Renal cortex interstitium (tissue), 15 donors: ENCODE results near the gene PANX2. TPM values are rescaled to one million over a fixed set of nuclear protein-coding genes. Genes with fewer than 3 reads are reported as not detected.
"Not testable (repeated sequence)": the region's sequence is repeated elsewhere in the genome, so short reads cannot be mapped to it uniquely, and the experiment has no call there.

Source experiments
- DNase-seq, 11 donors: peaks; one replicate each; pipeline ENCODE4 v3.0.0-alpha.2; 2013; ENCODE audit warnings: low read depth in 9 of 11, low spot score in 4 of 11; ENCODE audit errors: extremely low read depth in 1 of 11
- long read RNA-seq, 16 experiments: transcript quantifications; one replicate each; lab custom pipeline, GENCODE V29; 2026
- polyA plus RNA-seq, 3 donors: library from polyadenylated mRNA; unstranded; fragments of 120-200 nt; gene quantifications; one replicate each; pipeline ENCODE4 v1.2.1, GENCODE V29; 2013; ENCODE audit not compliant: insufficient read length in 3 of 3

The PANX2 gene, protein sequence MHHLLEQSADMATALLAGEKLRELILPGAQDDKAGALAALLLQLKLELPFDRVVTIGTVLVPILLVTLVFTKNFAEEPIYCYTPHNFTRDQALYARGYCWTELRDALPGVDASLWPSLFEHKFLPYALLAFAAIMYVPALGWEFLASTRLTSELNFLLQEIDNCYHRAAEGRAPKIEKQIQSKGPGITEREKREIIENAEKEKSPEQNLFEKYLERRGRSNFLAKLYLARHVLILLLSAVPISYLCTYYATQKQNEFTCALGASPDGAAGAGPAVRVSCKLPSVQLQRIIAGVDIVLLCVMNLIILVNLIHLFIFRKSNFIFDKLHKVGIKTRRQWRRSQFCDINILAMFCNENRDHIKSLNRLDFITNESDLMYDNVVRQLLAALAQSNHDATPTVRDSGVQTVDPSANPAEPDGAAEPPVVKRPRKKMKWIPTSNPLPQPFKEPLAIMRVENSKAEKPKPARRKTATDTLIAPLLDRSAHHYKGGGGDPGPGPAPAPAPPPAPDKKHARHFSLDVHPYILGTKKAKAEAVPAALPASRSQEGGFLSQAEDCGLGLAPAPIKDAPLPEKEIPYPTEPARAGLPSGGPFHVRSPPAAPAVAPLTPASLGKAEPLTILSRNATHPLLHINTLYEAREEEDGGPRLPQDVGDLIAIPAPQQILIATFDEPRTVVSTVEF
- 1 to 10 TPM; 1.3 to 2.2 (median 1.5) TPM for polyA plus RNA-seq
- long read RNA-seq, donor 1 = 0 reads
- long read RNA-seq, donor 2, partial matches to known transcripts = 5 of 6 reads
- long read RNA-seq, donor 2, other reads (novel, unspliced or antisense) = 0 of 6 reads
- long read RNA-seq, donor 3 = 0 reads
- long read RNA-seq, donor 4, partial matches to known transcripts = 6 of 6 reads
- long read RNA-seq, donor 4, other reads (novel, unspliced or antisense) = 0 of 6 reads
- long read RNA-seq, donor 5, partial matches to known transcripts = 0 of 1 reads
- long read RNA-seq, donor 5, other reads (novel, unspliced or antisense) = 0 of 1 reads
- long read RNA-seq, donor 6, partial matches to known transcripts = 5 of 5 reads
- long read RNA-seq, donor 6, other reads (novel, unspliced or antisense) = 0 of 5 reads
- long read RNA-seq, donor 7 = 0 reads
- long read RNA-seq, donor 8, partial matches to known transcripts = 9 of 11 reads
- long read RNA-seq, donor 8, other reads (novel, unspliced or antisense) = 0 of 11 reads
- long read RNA-seq, donor 9 = 0 reads
- long read RNA-seq, donor 10 = 0 reads
- long read RNA-seq, donor 11, partial matches to known transcripts = 0 of 2 reads
- long read RNA-seq, donor 11, other reads (novel, unspliced or antisense) = 0 of 2 reads
- long read RNA-seq, donor 12 = 0 reads
- long read RNA-seq, donor 13, partial matches to known transcripts = 7 of 7 reads
- long read RNA-seq, donor 13, other reads (novel, unspliced or antisense) = 0 of 7 reads
- long read RNA-seq, donor 14 = 0 reads
- long read RNA-seq, donor 15, partial matches to known transcripts = 0 of 1 reads
- long read RNA-seq, donor 15, other reads (novel, unspliced or antisense) = 0 of 1 reads
- long read RNA-seq, donor 16, partial matches to known transcripts = 0 of 2 reads
- long read RNA-seq, donor 16, other reads (novel, unspliced or antisense) = 0 of 2 reads

DNA sequence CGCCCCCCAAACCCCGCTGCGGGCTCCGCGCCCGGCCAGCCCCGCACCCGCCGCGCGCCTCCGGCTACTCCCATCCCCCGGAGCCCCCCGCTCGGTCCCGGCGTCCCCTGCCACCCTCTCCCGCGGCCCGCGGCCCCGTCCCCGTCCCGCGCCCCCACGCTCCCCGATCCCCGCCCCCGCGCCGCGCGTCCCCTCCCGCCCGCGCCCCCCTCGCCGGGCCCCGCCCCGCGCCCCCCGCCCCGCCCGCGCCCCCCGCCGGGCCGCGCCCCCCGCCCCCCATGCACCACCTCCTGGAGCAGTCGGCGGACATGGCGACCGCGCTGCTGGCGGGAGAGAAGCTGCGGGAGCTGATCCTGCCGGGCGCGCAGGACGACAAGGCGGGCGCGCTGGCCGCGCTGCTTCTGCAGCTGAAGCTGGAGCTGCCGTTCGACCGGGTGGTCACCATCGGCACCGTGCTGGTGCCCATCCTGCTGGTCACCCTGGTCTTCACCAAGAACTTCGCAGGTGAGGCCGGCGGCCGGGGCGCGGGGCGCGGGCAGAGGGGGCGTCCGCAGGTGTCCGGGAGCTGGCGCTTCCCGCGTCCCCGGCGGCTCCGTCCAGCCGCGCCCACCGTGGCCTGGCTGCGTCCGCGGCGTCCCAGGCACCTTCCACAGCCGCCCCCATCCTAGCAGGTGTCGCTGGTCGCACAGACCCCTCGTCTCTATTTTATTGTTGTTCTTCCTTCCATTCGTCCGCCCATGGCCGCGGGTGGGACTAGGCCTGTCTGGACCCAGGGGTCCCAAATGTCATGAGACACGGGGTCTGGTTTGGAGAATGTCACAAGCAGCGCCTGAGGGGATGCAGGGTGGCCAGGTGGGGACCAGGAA lies at the start of gene PANX2:
Gene PANX2 (plus strand): TSS at position 279 of the 866 bp plus-strand sequence. CDS start 0 bp downstream, at position 279.
- DNase-seq = no peak

DNA sequence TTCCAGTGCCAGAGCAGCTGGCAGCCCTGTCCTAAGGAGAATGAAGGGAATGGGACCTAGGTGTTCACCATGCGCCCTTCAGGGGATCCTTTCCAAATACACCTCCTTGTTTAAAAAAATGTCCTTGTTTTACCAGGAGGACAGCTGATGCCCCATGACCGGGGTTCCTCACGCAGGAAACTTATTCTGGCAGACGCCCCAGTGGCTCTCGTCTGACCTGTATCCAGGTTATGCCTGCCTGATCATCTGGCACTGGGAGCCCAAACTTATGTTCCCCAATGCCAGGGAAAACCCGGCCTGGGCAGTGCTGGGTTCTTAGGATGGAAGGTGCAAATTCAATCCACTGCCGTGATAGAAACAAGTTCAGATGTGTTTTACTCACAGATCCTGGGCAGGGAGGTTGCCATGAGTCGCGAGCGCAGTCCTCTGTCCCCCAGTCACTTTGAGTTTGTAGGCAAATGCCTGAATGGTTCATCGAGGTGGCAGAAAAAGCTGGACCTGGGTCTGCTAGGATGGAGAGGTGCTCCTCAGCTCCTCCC lies 49.3 kb upstream of the PANX2 start:
- DNase-seq = no peak

DNA sequence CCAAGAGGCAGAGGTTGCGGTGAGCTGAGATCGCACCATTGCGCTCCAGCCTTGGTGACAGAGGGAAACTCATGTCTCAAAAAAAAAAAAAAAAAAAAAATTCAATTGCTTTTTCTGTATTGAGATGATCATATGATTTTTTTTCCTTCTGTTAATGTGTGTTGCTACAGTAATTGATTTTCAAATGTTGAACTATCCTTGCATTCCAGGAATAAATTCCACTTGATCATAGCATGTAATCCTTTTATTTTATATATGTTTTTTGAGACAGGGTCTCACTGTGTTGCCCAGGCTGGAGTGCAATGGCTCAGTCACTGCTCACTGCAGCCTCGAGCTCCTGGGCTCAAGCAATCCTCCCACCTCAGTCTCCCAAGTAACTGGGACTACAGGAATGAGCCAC lies 47.4 kb upstream of the PANX2 start:
- DNase-seq = no peak

DNA sequence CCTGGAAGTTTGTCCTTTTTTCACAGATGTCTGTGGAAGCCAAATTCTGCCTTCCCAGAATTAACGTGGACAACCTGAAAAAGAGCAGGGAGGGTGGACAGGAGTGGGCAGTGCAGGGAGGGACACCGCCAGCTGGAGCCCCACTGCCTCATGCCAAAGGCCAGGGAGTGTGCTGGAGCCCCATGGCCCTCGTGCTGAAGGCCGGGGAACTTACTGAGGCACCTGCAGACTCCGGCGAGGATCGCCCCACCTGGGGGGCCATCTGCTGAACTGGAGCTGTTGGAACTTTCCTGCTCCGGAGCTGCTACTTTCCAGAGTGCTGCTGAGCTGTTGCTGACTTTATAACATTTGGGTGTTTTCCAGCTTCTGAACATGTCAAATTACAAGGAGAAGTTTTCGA lies 45.5 kb upstream of the PANX2 start:
- no peak for DNase-seq

DNA sequence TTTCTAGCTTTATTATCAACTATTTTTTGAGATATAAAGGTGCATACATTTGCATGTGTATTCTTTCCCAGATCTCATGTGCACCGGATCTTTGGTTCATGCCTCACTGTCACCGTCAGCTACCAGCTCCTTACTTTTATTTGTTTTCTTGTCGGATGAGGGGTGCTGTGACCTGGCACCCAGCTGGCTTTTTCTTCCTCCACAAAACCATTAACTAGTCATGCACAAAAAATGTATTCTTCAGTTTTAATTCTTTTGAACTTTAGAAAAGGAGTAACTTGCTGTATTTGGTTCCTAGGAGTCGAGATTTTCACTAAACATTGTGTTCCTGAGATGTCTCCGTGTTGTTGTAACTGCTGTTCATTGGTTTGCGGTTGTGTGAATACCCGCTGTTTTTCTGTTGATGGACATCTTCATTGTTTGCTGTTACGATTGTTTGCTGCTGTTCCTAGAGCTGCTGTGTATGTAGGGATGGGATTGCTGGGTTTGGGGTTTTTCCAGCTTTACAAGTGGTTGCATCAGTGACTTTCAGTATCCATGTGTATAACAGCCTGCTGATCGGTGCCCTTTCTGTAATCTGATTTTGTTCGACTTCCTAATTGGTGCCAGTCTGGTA lies 41.3 kb upstream of the PANX2 start:
- no peak for DNase-seq

DNA sequence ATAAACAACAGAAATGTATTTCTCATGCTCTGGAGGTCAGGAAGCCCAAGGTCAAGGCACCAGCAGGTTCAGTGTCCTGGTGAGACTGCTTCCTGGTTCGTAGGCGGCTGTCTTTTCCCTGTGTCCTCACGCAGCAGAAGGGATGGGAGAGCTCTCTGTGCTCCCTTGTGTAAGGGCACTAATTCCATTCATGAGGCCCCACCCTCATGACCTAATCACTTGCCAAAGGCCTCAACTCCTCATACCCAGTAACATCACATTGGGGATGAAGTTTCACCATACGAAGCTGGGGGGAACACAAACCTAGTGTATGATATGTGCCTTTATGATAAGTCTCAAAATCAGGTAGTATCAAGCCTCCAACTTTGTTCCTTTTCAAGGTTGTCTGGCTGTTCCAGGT lies 38.6 kb upstream of the PANX2 start:
- DNase-seq = no peak

DNA sequence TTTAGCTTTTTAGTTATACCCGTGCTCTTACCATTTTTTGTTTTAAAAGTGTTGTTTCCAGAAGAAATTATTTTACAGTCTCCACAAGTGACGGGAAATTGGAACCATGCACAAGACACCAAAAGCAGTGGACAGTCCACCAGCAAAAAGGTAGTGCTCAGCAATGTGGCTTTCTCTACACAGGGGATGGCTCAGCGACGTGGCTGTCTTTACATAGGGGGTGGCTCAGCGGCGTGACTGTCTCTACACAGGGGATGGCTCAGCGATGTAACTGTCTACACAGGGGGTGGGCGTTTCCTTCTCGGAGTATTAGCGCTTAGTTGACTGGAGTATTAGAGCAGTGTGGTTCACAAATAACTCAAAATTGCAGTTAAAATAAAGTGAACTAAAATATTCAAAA lies 36.0 kb upstream of the PANX2 start:
- no peak for DNase-seq

DNA sequence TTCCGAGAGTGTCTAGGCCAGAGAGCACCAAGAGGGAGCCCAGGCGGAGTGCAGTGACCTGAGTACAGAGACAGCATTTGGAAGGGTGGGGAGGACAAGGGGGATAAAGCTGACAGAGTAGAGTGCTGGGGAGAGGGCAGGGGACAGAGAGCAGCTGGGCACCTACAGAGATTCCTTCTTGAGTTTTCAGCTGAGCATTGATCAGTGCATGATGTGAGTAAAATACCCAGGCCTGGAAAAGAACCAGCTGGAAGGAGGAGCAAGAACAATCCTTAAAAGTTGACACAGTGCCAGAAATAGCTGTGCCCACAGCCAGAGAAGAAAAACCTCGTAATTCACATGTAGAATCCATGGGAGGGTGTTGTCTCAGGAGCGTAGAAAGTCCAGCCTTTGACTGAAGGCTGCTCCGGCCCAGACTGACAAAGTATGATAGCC lies 33.9 kb upstream of the PANX2 start:
- no peak for DNase-seq

DNA sequence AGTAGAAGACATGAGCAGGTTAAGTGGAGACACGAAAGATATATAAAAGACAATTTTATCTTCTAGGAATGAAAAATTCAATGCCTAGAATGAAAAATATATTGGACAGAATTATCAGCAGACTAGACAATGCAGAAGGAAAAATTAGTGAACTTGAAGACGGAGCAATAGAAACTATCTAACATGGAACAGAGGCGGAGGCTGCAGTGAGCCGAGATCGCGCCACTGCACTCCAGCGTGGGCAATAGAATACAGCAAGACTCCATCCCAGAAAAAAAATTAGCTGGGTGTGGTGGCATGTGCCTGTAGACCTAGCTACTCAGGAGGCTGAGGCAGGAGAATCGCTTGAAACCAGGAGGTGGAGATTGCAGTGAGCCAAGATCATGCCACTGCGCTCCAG lies 33.3 kb upstream of the PANX2 start:
- DNase-seq = not testable (repeated sequence)

DNA sequence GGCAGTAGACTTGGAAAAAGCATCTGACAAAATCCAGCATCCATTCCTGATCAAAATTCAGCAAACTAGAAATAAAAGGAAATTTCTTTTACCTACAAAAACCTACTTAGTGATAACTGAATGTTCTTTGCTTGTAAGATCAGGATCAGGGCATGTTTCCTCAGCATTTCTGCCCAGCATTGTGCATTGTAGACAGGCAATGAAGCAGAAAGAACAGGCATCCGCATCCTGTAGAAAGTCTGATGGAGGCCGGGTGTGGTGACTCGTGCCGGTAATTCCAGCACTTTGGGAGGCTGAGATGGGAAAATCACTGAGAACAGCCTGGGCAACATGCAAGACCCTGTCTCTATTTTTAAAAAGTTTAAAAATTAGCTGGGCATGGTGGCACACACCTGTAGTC lies 32.5 kb upstream of the PANX2 start:
- no peak for DNase-seq

DNA sequence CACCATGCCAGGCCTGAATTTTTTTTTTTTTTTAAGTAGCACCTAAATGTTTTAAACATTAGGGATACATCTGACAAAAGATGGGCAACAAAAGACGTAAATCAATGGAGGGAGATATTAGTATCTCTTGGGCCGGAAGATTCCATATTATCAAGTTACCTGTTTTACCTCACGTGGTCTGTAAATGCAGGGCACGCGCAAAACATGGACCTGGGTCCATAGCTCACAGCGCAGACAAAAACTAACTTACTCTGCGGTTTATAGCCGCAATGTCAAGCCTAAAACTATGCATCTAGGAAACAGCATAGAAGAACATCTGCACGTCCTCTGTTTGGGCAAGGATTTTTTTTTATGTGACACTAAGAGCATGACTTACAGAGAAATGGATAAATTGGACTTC lies 31.5 kb upstream of the PANX2 start:
- no peak for DNase-seq

DNA sequence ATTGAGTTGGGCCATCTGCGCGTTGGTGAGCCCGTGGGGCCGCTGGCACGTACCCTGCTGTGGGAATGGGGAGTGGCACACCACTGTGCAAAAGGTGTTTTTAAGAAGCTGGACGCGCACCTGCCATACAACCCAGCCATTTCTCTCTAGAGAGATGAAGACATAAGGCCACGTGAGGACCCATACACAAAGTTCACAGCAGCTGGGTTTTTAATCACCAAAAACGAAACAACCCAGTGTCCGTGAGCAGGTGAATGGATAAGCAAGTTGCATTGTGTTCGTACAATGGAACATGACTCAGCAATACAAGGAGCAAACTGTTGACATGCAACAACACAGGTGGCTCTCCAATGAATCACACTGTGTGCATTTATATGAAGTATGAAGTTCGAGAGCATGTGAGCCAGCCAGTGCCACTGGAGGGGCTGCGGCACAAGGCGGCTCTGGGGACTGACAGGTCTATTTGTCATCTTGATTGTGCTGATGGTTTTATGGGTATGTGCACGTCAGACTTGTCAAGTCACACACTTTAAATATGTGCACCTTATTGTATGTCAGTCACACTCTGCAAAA lies 30.6 kb upstream of the PANX2 start:
- DNase-seq = no peak

DNA sequence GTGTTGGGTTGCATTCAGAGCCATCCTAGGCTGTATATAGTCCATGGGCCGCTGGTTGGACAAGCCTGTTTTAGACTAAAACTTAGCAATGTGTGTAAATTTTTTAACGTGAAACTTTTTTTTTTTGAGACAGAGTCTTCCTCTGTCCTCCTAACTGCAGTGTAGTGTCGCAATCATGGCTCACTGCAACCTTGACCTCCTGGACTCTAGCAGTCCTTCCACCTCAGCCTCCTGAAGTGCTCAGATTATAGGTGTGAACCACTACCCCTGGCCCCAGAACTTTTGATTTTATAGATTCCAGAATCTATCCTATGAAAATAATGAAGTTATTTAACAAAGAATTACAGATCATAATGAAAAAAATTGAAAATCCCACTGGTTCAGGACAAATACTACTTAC lies 29.9 kb upstream of the PANX2 start:
- DNase-seq = no peak

DNA sequence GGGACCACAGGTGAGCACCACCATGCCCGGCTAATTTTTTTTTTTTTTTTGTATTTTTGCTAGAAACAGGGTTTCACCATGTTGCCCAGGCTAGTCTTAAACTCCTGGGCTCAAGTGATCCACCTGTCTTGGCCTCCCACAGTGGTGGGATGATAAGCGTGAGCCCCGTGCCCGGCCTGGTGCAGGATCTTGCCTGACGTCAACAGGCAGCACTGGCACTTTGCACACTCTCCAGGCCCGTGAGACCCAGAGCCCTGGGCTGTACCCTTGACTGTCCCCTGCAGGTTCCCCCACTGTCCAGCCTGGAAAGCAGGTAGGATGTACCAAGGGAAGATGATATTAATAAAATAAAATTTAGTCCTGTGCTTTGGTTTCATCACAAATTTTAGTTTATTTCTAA lies 29.1 kb upstream of the PANX2 start:
- no peak for DNase-seq

DNA sequence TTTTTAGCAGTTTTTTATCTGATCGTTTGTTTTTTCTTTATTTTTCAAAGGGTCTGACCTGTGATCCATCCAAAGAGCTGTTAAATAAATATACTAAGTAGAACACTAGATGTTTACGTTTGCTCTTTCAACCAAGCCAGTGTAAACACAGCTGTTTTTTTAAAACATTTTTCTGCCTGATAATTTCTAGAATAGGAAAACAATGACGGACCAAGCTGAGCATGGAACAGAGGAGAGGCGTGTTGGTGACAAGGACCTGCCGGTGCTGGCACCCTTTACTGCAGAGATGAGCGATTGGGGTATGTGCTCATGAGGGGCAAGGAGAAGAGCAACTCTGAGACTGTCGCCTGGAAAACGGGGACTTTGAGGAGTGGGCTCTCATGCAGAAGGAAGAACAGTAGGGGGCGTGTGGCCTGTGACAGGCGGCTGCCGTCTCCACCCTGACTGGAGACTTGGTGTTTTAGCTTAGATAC lies 28.6 kb upstream of the PANX2 start:
- no peak for DNase-seq

DNA sequence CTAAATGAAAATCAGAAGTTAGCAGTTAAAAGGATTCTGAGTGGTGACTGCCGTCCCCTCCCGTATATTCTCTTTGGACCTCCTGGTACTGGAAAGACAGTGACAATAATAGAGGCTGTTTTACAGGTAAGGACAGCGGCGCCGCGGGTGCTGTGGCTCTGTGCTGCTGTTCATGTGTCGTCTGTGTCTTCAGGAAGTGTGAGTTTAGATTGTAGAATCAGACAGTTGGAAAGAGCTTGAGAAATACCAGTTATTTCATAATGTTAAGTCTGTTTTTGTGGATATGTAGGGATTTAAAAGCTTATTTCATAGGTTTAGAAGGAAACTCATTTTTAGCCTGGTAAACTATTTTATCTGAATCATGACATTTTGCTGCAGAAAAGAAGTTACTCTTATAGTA lies 27.4 kb upstream of the PANX2 start:
- DNase-seq = no peak
